Right ventricle myocardium superior (tissue), 1 donor: ENCODE data around the gene NRAS. TPM values are rescaled to one million over a fixed set of nuclear protein-coding genes. Genes with fewer than 3 reads are reported as not detected.

Experiments
- ATAC-seq: fragments of 200-7000 bp; cut with Tn5 transposase; one replicate; pipeline ENCODE4 v1.9.1; 2020; ENCODE audit warnings: mild to moderate bottlenecking; ENCODE audit not compliant: poor library complexity
- DNase-seq: peaks from one replicate; pipeline ENCODE4 v3.0.0-alpha.2; 2020
- intact Hi-C: fragments of 100-400 bp; cut with DNase I; formaldehyde crosslinking; loops from one replicate; pipeline ENCODE4 v1.11.2; 2022
- total RNA-seq: library from RNA; stranded (reverse); fragmentation: NEBNext Ultra II Directional; extraction: Animal tissue kit (Norgen Biotek cat#: 25700); gene quantifications from one replicate; pipeline ENCODE4 v1.2.1, GENCODE V29; 2021
- donor health status: DM: no; HTN: yes; CAD: no; lungs with severe emphysema.

NRAS gene
- total RNA-seq, 1 donor from 2014 or later, result 5.9 TPM

DNA sequence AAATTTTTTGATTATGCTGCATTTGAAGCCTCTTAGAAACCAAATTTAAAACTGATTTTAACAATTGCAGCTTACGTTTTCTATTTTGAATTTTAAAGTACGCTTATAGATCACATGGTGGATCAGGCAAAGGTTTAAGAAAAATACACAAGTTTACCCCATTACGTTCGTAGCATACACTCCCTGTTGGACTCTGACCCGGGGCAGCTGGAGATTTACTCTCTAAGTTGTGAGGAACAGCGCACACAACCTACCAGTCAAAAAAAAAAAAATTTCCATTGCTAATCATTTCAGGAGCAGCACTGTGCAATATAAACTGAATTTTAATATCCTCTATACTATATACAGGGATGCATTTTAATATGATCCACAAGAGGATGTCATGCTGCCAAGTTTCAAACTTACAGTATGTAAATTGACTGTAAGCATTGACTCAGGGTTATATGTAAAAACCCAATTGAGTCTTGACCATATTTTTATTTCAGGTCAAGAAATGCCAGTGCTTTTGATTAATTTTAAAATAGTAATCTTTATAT, 20.8 kb upstream of the NRAS start:
- DNase-seq, result no peak
- intact Hi-C loops, result no loop called here
- ATAC-seq, result no peak

DNA sequence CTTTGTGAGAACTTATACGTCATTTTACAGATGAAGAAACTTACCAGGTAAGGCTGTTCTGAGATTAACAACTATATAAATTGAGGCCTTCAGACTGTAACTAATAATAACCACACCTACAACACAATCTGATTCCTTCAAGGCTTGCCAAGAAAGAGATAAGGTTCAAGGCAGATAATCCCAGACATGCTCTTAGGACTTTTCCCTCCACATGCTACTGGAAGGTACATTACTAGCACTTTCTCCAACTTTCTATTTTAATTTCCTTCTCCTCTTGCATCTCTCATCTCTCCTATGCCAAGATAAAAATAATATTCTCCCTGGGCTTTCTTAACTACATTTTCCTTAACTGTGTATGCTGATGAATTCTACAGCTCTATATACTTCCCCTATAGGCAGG, 18.9 kb upstream of the NRAS start:
- ATAC-seq, result no peak
- intact Hi-C loops, result no loop called here
- DNase-seq, result no peak

DNA sequence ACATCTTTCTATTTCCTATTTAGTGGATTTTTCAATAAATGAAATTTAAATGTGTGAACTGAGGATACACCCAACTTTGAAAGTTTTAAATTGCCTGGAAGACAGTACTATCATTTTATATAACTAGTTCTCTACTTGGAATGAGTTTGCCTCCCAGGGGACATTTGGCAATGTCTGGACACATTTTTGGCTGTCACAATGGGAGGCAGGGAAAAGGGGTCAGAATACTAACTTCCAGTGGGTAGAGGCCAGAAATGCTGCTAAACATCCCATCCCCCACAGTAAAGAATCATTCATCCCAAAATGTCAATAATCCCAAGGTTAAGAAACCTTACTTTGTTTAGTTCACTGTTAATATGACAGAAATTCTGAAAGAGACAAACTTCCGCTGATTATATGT, 13.2 kb upstream of the NRAS start:
- DNase-seq (no peak), ATAC-seq (no peak)
- intact Hi-C loops, result no loop called here

DNA sequence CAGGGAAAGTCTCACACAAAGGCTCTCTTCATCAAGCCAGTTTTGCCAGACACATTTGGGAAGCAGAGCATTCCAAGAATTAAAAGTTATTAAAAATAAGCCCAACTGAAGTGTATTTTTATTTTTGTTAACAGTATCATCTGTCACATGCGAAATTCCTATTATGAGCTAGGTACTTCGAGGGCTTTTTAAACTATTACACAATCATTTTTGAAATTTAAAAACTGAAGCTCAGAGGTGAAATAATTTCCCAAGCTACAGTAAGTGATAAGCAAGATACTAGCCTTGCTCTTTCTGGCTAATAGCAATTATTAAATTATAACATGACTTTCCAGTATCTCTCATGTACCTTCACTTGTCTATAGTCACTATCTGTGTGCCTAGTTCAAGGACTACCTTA, 12.0 kb upstream of the NRAS start:
- DNase-seq (no peak), ATAC-seq (no peak)
- intact Hi-C loops, result no loop called here

DNA sequence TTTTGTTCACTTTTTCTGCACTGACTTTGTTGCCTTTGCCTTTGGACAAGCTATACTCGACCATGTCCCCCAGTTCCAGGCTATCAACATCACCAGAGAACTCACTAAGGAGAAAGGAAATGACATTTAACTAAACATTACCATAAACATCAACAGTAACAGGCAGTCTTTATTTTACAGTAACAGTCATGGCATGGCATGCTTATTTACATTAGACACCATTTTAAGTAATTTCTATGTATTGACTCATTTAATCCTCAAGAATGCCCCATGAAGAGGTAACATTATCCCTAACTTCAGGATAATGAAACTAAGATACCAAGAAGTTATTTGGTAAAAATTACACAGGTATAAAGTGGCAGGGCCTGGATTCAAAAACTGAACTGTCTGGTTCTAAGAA, 8.7 kb upstream of the NRAS start:
- intact Hi-C loops, result no loop called here
- no peak for DNase-seq
- no peak for ATAC-seq

DNA sequence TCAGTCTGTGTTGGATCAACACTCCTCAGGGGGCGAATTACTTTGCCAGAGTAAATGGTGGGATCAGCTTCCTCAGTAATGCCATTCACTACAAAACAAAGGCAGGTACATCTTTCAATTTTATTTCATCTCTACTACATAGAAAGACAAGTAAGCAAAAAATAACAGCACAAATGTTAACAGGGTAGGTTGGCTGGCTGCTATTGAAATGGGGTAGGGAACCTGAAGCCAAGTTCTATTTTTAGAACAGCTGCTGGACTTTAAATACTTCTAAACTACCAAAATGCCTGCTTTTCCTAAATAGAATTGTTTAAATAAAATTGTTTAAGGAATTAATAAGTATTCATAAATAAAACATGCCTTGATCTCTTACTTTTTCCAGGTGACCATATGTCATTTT, 7.3 kb upstream of the NRAS start:
- intact Hi-C loops, result no loop called here
- ATAC-seq (peak; percentile 69), DNase-seq (no peak)

DNA sequence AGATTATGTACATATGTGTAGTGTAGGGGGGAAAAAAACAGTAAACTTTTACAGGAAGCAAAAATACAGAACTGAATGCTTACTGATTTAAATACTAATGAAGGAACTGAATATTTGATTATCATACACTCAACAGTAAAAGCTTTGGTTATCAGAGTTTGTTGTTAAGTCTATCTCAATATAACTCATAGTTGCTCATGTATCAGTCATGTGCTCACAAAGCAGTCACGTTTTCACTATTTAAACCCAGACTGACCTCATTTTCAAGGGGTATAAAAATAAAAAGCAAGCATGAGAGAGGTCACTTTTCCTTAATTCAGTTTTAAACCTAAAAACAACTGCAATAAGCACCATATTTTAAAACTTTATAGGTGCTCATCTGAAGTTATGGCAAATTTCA, 6.9 kb upstream of the NRAS start:
- ATAC-seq (no peak), DNase-seq (no peak)
- intact Hi-C loops, result no loop called here

DNA sequence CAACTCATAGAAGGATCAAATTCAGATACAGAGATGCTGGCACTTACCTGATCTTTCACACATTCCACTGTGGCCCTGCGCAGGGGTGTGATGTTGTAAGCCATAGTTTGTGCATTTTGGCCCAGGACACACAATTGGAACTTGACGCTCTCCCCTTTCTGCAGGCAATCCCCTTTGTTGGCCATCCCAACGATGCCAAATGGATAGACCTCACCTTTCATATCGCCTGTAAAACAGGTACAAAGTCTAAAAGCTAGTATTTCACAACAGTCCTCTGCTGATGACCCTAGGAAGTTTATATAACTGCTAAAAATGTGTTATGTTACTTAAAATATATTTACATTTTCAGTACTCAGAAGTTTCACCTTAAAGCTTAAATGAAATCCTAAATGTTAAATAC, 3.9 kb upstream of the NRAS start:
- DNase-seq (no peak), ATAC-seq (no peak)
- intact Hi-C loops, result no loop called here

DNA sequence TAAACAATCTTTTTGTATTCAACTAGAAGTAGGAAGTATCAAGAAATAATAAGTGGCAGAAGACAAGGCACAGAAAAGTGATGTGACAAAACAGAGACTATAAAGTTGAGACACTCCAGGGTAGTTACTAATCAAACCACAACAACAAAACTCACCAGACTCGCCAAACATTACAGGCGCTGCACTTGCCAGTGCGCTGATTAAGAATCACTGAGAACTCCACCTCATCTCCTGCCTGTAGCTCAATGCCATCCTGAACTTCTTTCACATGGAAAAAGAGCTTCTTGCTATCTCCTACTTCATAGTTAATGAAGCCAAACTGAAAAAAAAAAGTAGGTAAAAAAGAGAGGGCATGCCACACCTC, 2.8 kb upstream of the NRAS start:
- no peak for ATAC-seq
- DNase-seq, result no peak
- intact Hi-C loops, result no loop called here

DNA sequence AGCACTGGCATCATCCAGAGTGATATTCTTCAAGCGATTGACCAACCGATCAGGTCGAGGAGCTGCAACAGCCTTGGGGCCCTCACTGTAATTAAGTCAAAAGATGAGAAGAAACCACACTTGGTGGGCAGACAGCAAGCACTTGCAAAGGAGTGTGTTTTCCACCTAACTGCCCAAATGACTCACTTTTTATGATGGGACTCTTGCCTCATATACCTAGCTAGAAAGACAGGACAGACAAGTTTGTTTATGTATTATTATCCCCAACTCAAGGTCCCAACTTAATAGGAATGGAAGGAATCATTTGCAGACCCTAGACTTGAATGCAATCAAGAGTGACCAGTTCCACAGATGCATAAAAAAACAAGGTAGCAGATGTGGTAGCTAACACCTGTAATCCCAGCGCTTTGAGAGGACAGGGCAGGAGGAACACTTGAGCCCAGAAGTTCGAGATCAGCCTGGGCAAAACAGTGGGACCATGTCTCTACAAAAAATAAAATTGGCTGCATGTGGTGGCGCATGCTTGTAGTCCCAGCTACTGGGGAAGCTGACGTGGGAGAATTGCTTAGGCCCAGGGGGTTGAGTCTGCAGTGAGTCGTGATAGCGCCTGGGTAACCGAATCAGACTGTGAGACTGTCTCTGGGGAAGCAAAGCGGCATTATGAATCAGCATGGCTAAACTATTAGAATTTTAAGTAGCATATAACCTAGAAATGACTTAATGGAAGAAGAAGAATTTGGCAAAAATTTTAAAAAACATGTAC, 2.3 kb upstream of the NRAS start:
- DNase-seq, result no peak
- ATAC-seq, result no peak
- intact Hi-C loops, result no loop called here

DNA sequence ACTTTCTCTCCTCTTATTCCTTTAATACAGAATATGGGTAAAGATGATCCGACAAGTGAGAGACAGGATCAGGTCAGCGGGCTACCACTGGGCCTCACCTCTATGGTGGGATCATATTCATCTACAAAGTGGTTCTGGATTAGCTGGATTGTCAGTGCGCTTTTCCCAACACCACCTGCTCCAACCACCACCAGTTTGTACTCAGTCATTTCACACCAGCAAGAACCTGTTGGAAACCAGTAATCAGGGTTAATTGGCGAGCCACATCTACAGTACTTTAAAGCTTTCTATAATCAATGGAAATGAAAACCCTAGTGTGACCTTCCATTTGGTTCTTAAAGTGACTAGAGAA, 643 bp downstream of the NRAS start:
- intact Hi-C loops, result no loop called here
- ATAC-seq (no peak), DNase-seq (no peak)

DNA sequence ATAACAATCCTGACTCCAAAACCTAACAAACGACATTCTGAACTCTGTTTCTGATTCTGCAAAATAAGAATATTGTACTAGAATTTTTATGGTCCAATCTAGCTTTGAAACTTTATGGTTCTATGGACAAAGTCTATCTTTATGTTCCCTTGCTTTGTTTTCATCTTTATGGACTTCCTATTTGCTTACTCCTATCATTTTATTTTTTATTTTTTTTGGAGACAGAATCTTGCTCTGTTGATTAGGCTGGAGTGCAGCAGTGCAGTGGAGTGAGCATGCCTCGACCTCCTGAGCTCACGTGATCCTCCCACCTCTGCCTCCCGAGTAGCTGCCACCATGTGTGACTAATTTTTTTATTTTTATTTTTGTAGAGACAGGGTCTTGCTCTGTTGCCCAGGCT, 3.6 kb downstream of the NRAS start:
- intact Hi-C loops, result no loop called here
- ATAC-seq, result no peak

DNA sequence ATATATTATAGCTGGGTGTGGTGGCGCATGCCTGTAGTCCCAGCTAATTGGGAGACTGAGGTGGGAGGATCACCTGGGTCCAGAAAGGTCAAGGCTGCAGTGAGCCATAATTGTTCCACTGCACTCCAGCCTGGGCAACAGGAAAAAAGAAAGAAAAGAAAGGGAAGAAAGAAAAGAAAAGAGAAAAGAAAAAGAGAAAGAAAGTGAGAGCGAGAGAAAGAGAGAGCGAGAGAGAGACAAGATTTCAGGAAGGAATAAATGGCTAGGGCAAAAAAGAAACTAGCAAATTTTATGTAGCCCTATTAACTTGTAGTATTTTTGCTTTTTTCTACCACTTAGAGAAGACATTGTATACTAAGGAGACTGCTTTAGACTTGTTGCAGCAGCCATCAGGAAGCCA, 6.2 kb downstream of the NRAS start:
- DNase-seq (no peak), ATAC-seq (no peak)
- intact Hi-C loops, result no loop called here

More for the DNA sequence above, 3.6 kb downstream of the NRAS start:
- DNase-seq, result no peak

DNA sequence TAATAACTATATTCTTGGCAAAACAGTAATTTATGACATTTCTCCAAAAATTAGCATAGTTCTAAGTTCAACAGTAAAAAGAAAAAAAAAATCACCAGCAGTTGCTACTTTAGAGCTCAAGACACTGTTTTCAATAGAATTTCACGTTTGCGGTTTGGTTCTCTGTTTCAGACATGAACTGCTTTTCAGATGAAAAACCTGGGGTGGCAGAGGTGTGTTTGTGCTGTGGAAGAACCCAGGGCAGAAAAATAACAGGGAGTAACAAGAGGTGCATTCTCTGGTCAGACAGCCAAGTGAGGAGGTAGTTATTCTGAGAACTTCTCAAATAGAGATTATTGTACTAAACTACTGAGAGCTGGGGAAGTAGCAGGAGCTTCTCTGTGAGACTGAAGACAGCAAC, 9.0 kb downstream of the NRAS start:
- ATAC-seq, result no peak
- DNase-seq, result no peak
- intact Hi-C loops, result no loop called here

DNA sequence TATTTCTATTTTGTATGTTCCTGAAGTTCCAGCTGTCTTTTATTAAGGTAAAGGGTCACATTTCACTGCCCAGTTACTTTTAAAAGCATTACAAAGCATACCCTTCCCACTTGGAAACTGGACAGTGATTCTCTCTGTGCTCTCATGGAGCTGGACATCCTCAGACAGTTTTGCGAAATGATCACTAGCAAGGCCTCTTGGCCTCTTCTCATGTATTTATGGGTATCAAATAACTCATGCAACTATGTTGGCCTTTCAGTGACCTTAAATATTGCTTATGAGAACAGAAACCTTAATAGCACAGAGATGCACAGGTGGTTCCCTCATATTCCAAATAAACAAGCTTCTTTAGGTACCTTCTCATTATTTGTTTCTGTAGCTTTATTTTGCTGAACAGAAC, 13.3 kb downstream of the NRAS start:
- intact Hi-C loops, result no loop called here
- DNase-seq (no peak), ATAC-seq (no peak)

DNA sequence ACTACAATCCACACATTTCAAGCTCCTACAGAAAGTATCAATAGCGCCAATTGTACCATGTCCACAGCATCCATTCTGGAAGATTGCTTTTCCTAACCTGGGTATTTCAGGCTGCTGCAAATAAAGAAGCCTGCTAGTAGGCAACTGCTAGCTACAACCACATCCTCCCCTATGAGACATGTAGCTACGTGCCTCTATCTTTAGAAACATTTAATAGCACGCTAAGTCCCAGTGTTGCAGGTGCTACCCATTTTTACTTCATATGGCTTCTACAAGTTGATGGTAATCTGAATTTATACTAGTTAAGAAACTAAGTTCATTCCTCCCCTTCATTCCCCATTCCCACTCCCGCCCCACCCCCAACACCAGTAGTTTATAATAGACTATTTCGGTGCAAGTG, 13.8 kb downstream of the NRAS start:
- ATAC-seq, result no peak
- no peak for DNase-seq
- intact Hi-C loops, result no loop called here

DNA sequence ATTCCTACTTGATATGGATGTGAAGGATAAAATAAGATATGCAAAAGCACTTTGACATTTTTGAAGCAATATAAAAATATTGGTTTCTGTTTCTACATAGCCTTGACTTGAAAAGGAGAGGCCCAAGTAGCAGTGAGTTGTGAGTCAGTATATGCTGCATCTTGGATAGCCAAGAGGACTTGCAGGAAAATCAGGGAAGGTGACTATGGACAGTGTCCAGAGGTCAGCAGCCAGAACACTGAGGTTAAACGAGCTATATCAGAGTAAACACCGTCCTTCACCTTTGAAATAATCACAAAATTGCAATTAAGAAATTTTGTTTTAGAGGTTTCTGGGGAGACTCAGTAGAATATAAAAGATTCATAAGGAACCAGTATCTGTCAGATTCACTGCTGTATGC, 14.6 kb downstream of the NRAS start:
- no peak for DNase-seq
- ATAC-seq, result no peak
- intact Hi-C loops, result no loop called here

DNA sequence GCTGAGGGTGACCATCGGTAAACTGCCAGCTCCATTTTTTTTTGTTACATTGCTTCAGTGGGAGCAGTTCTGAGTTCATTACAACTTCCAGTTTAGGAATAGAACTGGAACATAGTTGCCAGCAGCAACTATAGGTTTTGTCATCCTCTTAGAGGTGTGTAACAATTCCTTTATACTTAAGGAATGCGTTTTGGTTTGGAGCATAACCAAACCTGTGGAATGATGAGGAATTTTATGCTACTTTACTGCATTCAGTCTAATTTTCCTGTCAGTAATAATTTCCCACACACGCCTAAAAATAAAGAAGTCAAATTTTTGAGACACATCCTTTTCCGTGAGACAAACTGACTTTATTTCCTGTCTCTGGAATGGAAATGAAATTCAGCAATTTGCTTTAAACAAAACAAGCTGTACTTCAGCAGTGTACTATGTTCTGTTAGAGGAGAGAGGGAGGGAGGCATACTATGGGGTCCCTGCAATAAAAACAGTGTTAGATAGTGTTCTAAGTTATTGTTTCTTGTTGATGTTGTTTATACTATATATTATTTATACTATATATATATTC, 16.5 kb downstream of the NRAS start:
- DNase-seq (no peak), ATAC-seq (no peak)
- intact Hi-C loops, result no loop called here

DNA sequence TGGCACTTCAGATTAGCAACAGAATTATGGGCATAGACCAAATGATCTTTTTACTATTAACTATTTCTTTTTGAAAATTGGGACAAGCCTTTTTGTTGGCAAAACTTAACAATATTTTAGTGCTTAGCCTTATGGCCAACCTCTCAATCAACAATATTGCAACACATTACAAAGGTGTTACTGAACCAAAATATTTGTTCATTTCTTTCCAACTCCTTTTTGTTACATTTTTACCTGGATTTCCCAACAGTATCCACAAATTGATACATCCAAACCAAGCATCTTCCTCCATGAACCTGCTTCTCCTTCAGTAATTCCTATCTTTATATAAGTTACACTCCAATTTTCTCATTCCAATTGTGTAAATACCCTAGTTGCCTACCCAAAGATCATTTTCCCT, 19.8 kb downstream of the NRAS start:
- DNase-seq (no peak), ATAC-seq (no peak)
- intact Hi-C loops, result no loop called here

DNA sequence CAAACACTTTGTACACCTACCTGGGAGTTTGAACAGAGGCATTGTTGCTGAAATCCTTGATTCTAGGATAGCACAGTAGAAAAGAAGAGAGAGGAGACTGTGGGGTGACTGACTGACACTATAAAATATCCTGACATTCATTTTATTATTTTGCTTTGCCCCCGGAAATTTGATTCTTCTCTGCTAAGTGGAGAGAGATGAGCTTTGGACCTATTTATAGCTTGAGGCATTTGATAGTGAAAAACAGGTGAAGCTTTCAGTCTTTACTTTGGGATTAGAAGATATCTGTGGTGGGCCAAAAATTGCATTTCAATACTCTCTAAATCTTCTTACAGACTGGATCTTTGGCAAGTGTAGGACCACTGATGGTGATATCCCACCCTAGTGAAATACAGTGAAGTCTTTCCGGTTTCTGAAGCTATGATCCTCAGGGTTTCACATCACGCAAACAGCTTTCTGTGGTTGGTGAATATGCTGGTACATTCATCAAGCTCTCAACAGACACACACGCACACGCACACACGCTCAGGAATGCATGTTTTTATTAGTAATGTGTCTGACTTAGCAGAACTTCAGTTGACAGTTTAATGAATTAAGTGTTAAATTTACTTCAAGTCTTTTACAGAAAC, 21.0 kb downstream of the NRAS start, which contains the start of gene AMPD1:
TSS of gene AMPD1 (minus strand) at position 117 of the 629 bp plus-strand sequence. CDS start at position 42, 75 bp downstream.
- ATAC-seq (no peak), DNase-seq (no peak)
- intact Hi-C loops, result no loop called here
